Measurements from ENCODE around the gene SEMG1. TPM values are rescaled to one million over a fixed set of nuclear protein-coding genes. Genes with fewer than 3 reads are reported as not detected.

The SEMG1 gene
- total RNA-seq, 1 experiment from 2014 or later, result not detected

GRCh38 chr20:45258259-45258658, 51.4 kb downstream of the SEMG1 start:
- ChIA-PET CTCF (no interaction called here), POLR2A (no interaction called here)
- no peak for ATAC-seq
- no peak for DNase-seq (ENCODE audit: low read depth, low spot score)
- intact Hi-C loops (cut with micrococcal nuclease; ENCODE audit: unreplicated experiment), result no loop called here
- Histone ChIP-seq H3K4me3 (ENCODE audit: low read depth in 2 of 2, low read length in 2 of 2) (no peak overlapping the region), H3K4me1 (ENCODE audit: control insufficient read depth, insufficient read depth, low read length) (no peaks in the 10 kb centered on the region), H3K27ac (ENCODE audit: low read length) (no peak overlapping the region), H3K36me3 (ENCODE audit: control insufficient read depth, insufficient read depth, low read length) (no peaks in the 10 kb centered on the region), H3K27me3 (ENCODE audit: control insufficient read depth, insufficient read depth, low read length) (peaks cover 8% of the 10 kb centered on the region), H3K9me3 (ENCODE audit: control insufficient read depth, insufficient read depth, low read depth, low read length) (no peaks in the 10 kb centered on the region)
- TF ChIP-seq POLR2AphosphoS5 (IDR thresholded peaks at IDR 0.05; ENCODE audit: low read depth, low read length) (no peak), CTCF (IDR thresholded peaks at IDR 0.05) (no peak), SIN3A (IDR thresholded peaks at IDR 0.05; ENCODE audit: borderline replicate concordance, insufficient read depth, low read depth, low read length) (no peak), TCF7L2 (IDR thresholded peaks at IDR 0.05; ENCODE audit: low read depth, low read length) (no peak)
- TF ChIP-seq, protein P1, sequence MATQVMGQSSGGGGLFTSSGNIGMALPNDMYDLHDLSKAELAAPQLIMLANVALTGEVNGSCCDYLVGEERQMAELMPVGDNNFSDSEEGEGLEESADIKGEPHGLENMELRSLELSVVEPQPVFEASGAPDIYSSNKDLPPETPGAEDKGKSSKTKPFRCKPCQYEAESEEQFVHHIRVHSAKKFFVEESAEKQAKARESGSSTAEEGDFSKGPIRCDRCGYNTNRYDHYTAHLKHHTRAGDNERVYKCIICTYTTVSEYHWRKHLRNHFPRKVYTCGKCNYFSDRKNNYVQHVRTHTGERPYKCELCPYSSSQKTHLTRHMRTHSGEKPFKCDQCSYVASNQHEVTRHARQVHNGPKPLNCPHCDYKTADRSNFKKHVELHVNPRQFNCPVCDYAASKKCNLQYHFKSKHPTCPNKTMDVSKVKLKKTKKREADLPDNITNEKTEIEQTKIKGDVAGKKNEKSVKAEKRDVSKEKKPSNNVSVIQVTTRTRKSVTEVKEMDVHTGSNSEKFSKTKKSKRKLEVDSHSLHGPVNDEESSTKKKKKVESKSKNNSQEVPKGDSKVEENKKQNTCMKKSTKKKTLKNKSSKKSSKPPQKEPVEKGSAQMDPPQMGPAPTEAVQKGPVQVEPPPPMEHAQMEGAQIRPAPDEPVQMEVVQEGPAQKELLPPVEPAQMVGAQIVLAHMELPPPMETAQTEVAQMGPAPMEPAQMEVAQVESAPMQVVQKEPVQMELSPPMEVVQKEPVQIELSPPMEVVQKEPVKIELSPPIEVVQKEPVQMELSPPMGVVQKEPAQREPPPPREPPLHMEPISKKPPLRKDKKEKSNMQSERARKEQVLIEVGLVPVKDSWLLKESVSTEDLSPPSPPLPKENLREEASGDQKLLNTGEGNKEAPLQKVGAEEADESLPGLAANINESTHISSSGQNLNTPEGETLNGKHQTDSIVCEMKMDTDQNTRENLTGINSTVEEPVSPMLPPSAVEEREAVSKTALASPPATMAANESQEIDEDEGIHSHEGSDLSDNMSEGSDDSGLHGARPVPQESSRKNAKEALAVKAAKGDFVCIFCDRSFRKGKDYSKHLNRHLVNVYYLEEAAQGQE (IDR thresholded peaks at IDR 0.05; ENCODE audit: insufficient read depth in 1 of 2, low read depth in 2 of 2, low read length in 1 of 2), result no peak
- BruUV-seq (replicated peaks), result no TSS peak
- in situ Hi-C loops (cut with HindIII; ENCODE audit: low pct_unique_long_range_greater_than_20kb, low sequenced_read_pairs), result no loop called here

- intact Hi-C loops (cut with micrococcal nuclease; ENCODE audit: unreplicated experiment), result no loop called here
- Histone ChIP-seq H3K27me3 (ENCODE audit: control insufficient read depth, insufficient read depth, low read length) (peaks cover 8% of the 10 kb centered on the region), H3K9me3 (ENCODE audit: control insufficient read depth, insufficient read depth, low read depth, low read length) (no peaks in the 10 kb centered on the region), H3K27ac (ENCODE audit: low read length) (no peak overlapping the region), H3K4me3 (ENCODE audit: low read depth in 2 of 2, low read length in 2 of 2) (no peak overlapping the region), H3K36me3 (ENCODE audit: control insufficient read depth, insufficient read depth, low read length) (no peaks in the 10 kb centered on the region), H3K4me1 (ENCODE audit: control insufficient read depth, insufficient read depth, low read length) (no peaks in the 10 kb centered on the region)
- DNase-seq (ENCODE audit: low read depth, low spot score), result no peak
- BruUV-seq (replicated peaks), result no TSS peak
- in situ Hi-C loops (cut with HindIII; ENCODE audit: low pct_unique_long_range_greater_than_20kb, low sequenced_read_pairs), result no loop called here
- CTCF ChIA-PET, result no interaction called here
- ATAC-seq, result no peak
- TF ChIP-seq CTCF (IDR thresholded peaks at IDR 0.05) (no peak), TCF7L2 (IDR thresholded peaks at IDR 0.05; ENCODE audit: low read depth, low read length) (no peak), SIN3A (IDR thresholded peaks at IDR 0.05; ENCODE audit: borderline replicate concordance, insufficient read depth, low read depth, low read length) (no peak), POLR2AphosphoS5 (IDR thresholded peaks at IDR 0.05; ENCODE audit: low read depth, low read length) (no peak)
- TF ChIP-seq, protein P1 (IDR thresholded peaks at IDR 0.05; ENCODE audit: insufficient read depth in 1 of 2, low read depth in 2 of 2, low read length in 1 of 2), result no peak
- POLR2A ChIA-PET, result no interaction called here
These were observed 51.8 kb downstream of the SEMG1 start for GRCh38 chr20:45258664-45259063.

Other genes starting within 250 kb of the SEMG1 start
- gene TOMM34, start 246.6 kb upstream of the SEMG1 start, total RNA-seq (2021; ENCODE audit: unreplicated experiment), result 30.6 TPM
- 50.2 TPM for gene STK4, start 240.5 kb upstream of the SEMG1 start, total RNA-seq (2021; ENCODE audit: unreplicated experiment)
- gene KCNS1, start 105.9 kb upstream of the SEMG1 start, total RNA-seq (2021; ENCODE audit: unreplicated experiment), result not detected
- not detected for gene WFDC5, start 91.9 kb upstream of the SEMG1 start, total RNA-seq (2021; ENCODE audit: unreplicated experiment)
- gene WFDC12, start 82.6 kb upstream of the SEMG1 start, total RNA-seq (2021; ENCODE audit: unreplicated experiment), result not detected
- not detected for gene PI3, start 32.1 kb upstream of the SEMG1 start, total RNA-seq (2021; ENCODE audit: unreplicated experiment)
- not detected for gene SEMG2, start 14.3 kb downstream of the SEMG1 start, total RNA-seq (2021; ENCODE audit: unreplicated experiment)
- gene SLPI, start 47.5 kb downstream of the SEMG1 start, total RNA-seq (2021; ENCODE audit: unreplicated experiment), result 0.74 TPM
- gene RBPJL, start 99.8 kb downstream of the SEMG1 start, total RNA-seq (2021; ENCODE audit: unreplicated experiment), result 0.18 TPM
- 0.15 TPM for gene MATN4, start 101.3 kb downstream of the SEMG1 start, total RNA-seq (2021; ENCODE audit: unreplicated experiment)
- gene SDC4, start 141.4 kb downstream of the SEMG1 start, total RNA-seq (2021; ENCODE audit: unreplicated experiment), result 93.3 TPM
- 29.1 TPM for gene SYS1, start 156.1 kb downstream of the SEMG1 start, total RNA-seq (2021; ENCODE audit: unreplicated experiment)
- gene TP53TG5, start 171.3 kb downstream of the SEMG1 start, total RNA-seq (2021; ENCODE audit: unreplicated experiment), result not detected
- 55.4 TPM for gene DBNDD2, start 201.3 kb downstream of the SEMG1 start, total RNA-seq (2021; ENCODE audit: unreplicated experiment)
- 108 TPM for gene PIGT, start 209.1 kb downstream of the SEMG1 start, total RNA-seq (2021; ENCODE audit: unreplicated experiment)